Stimulated activated CD4-positive, alpha-beta T cell treated with anti-CD3 and anti-CD28 coated beads, Interleukin-1b, Interleukin-23, amount 100 ng/mL, for 1 hour (primary cell): ENCODE results near the gene LRCH3.
"Not testable (repeated sequence)": the region's sequence is repeated elsewhere in the genome, so short reads cannot be mapped to it uniquely, and the experiment has no call there.

Experiments used
- DNase-seq, 2 donors: peaks; one replicate each; pipeline ENCODE4 v3.0.0-alpha.2; 2020; ENCODE audit warnings: low read depth in 2 of 2

The LRCH3 gene

DNA sequence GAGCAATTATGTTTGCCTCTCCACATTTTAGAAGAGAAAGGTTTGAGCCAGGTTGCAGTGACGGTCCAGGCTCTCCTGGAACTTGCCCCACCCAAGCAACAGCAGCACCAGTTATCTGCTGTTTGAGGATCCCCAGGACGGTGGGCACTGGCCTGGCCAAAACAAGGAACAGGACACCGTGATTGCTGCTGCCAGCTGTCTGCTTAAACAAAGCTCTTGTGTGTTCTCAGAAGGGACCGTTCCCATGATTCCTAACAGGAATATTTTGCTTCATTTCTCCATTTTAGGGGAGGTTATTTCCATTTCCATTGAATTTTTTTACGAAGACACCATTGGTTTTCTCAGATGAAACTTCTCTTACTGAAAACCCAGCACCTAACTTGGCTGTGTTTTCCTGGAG is 92.5 kb downstream of the LRCH3 start:
- no peak for DNase-seq

DNA sequence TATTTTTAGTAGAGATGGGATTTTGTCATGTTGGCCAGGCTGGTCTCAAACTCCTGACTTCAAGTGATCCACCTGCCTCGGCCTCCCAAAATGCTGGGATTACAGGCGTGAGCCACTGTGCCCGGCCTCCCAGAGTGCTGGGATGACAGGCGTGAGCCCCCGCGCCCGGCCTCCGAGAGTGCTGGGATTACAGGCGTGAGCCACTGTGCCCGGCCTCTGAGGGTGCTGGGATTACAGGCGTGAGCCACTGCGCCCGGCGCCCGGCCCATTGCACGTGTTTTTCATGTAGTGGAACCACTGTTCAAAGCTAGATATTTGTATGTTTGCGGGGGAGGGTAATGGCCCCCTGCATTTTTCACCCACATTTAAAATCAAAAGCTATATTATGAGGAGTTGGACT is 93.3 kb downstream of the LRCH3 start:
- DNase-seq: not testable (repeated sequence)

DNA sequence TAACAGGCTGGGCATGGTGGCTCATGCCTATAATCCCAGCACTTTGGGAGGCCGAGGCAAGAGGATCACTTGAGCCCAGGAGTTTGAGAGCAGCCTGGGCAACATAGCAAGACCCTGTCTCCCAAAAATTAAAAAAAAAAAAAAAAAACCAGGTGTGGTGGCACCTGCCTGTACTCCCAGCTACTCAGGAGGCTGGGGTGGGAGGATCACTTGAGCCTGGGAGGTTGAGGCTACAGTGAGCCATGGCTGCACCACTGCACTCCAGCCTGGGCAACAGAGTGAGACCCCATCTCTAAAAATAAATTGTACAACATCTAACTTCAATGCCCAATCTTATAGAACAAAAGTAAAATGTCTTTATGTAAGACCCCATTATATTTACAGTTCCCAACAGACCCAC is 95.0 kb downstream of the LRCH3 start:
- DNase-seq: not testable (repeated sequence)

DNA sequence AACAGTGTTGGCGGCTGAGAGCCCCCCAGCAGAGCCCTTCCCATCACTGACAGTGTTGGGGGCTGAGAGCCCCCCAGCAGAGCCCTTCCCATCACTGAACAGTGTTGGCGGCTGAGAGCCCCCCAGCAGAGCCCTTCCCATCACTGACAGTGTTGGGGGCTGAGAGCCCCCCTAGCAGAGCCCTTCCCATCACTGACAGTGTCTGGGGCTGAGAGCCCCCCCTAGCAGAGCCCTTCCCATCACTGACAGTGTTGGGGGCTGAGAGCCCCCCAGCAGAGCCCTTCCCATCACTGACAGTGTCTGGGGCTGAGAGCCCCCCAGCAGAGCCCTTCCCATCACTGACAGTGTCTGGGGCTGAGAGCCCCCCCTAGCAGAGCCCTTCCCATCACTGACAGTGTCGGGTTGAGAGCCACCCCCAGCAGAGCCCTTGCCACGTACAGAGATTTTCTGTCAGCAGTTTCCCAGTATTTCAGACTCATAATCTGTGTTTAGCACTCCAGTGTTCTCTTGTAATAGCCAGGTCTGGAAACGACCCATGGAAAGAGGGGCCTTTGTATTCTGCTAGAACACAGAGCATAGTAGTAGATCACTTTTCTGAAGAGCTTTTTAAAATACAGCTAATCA is 96.5 kb downstream of the LRCH3 start:
- not testable (repeated sequence) for DNase-seq

DNA sequence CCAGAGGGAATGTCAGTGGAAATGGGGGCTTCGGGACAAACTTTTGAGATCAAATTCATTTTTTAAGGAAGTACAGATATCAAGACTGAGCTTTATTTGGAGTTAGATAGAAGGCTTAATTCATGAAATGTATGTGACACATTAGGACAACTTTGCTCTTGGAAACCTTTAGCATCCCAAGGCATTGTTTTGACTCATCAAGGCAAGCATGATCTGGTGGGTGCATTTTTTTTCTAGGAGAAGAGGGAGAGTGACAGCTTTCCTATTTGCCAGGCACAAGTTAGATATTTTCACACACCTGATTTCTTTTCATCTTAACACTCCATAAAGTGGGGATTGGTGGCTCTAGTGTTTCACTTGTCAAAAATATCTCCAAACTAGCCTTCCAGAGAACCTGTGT is 97.5 kb downstream of the LRCH3 start:
- no peak for DNase-seq

DNA sequence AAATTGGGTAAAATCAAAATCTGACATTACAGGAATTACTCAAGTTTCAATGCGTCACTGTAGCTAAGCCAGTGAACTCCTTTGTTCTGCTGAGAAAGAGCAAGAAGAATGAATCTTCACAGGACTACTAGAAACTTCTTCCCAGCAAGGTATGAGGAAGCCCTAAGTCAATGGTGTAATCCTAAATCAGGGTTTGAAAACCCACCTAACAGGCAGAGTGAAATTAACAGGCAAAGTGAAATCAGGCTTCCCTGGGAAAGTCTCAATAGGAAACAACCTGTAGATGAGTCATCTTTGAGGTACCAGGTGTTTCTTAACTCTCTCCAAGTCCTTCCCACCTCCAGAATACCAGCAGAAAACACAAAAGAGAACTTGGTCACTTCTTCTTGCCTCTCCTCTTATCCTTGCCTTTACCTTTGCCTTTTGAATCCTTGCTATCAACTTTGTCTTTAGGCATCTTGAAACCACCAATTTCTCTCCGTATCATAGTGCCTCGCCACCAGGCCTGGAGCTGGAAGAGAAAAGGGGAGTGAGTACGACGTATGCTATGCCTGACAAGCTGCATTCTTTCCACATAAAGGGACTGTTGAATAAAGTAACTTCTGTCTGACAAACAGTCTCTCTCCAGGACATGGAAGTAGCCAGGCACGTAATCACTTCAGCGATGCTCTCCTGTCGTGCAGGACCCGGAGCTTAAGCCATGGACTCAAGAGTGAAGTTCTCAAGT is 98.3 kb downstream of the LRCH3 start:
- DNase-seq: no peak

DNA sequence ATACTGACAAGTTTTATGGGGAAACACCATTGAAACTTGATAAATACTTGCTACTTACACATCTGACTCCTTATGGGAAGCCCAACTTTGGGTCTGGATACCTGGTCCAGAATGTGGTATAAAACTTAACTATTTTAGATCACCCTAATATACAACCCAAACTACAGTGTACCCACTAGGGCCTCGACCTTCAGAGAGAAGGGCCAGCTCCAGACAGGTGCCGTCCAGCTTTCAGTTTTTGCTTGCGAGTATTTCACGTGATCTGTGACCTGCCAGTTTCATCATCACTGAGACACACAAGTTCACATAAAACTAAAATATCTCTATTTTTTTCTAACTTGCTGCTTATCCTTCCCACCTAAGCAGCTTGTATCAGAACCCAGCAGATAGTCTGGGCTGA is 99.6 kb downstream of the LRCH3 start:
- no peak for DNase-seq

DNA sequence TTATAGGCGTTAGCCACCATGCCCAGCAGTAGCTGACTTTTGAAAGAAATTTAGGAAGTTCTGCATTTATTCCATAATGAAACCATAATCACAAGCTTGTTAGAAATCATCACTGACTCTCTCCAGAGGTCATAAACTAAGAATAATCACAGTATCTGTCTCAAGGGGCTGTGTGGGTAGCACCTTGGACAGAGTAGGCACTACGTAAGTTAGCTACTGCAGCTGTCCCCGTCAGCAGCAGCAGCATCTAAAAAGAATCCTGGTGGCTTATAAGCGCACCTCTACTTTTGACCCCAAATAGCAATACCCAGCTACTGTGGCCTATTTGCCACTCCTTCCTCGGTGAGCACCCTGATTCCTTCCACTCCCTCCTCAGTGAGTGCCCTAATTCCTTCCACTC is 101.1 kb downstream of the LRCH3 start:
- no peak for DNase-seq

DNA sequence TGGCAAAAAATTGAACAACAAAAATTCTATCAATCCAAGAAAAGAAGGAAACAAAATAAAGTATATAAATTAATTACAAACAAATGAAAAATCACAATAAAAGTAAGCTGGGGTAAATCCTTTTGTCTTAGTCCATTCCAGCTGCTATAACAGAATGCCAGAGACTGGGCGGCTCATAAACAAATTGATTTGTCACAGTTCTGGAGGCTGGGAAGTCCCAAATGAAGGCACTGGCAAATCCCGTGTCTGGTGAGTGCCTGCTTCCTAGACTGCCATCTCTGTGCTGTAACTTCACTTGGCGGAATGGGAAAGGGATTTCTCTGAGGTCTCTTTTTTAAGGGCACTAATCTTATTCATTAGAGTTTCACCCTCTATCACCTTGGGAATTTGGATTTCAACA is 105.4 kb downstream of the LRCH3 start:
- no peak for DNase-seq

DNA sequence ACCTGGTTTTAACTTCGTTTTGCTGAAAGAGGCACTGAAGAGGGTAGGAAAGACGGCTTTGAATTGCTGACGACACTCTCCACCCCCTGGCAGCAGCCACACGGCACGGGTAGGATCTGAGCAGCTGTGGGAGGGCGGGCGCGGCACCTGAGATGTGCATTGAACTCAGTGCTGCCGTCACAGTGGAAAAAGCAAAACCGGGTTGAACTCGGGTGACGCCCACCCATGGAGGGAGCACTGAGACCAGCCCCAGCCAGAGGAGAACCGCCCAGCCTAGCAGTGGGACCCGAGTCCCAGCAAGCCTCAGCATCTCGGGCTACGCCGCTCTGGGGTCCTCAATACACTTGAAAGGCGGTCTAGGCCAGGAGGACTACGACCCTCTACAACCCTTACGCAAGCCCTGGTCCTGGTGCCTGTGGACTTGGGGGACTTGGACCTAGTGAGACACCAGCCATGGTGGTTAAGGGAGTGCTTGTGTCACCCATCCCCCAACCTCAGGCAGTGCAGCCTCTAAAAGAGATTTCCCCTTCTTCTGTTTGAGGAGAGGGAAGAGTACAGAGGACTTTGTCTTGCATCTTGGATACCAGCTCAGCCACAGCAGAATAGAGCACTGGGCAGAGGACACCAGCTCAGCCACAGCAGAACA is 108.9 kb downstream of the LRCH3 start:
- DNase-seq: no peak

DNA sequence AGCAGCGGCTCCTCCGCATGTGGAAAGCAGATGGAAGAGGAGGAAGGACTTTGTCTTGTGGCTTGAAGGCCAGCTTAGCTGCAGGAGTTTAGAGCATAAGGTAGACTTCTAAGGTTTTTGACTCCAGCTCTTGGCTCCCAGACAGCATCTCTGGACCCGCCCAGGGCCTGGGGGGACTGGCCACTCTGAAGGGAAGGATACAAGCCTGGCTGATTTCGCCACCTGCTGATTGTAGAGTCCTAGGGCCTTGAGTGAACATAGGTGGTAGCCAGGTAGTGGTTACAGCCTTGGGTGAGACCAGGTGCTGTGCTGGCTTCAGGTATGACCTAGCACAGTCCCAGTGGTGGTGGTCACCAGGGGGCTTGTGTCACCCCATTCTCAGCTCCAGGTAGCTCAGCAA is 110.6 kb downstream of the LRCH3 start:
- no peak for DNase-seq

DNA sequence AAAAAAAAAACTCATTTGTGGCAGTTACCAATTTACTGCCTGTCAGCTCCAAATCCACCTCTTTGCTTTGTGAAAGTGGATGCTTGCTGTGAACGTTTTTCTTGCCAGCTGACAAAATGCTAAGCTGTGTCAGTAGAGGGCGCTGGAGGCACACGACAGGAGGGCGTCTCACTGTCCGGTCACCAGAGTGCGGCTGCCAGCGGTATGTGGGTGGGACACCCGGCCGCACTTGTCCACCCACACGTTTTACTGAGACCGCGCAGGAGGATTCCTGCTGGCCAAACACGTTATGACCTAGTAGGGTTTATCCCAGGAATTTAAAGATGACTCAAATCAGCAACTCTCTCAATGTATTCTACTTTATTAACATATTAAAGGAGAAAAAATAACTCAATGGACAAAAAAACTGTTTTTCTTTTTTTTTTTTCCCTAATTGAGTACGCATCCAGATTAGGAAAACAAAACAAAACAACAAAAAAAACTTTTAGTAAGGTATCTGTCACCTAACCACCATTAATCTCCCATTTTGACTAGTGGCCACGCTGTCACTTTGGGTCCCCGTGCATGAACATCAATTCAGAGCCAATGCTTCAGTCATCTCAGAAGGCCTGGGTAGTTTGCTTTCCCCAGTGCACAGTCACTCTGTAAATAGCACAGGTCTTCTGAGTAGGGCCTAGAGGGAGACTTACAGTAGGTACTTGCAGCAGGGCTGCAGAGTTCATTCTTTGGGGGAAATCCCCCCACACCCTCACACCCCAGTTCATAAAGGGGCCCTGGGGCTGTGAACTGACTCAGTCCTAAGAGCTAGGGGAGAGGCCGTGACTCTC is 115.2 kb downstream of the LRCH3 start:
- DNase-seq: peak; percentile 50 to 58

DNA sequence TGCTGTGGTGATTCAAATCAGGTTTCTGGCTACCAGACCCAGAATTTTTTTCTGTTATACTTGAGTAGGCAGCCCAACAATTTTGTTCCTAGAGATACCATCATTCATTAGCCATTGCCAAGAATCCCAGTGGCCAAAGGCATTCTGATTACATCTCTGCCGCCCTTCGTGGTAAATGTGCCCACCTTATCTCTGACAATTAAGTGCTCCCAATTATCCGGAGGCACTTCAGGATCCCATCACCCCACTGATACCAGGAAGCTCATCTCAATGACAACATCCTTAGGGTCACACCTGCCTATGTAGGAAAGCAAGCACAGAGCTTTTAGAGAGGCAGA is 115.8 kb downstream of the LRCH3 start:
- DNase-seq: no peak

DNA sequence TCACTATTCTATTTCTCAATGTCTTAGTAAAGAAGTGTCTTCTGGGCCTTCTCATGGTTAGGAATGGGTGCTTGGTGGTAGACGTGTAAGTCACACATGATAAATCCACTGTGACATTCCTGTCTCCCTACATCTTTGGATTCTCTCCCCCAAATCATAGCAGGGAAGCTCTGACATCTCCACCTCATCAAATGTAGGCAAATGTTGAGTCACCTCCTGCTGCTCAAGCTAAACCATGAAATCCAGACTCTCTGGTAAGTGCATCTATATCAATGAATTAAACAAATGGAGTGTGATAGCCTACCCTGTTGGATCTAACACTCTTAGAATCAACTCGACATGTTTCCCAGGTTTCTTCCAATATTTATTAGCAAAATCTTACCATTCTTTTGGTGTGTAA is 116.1 kb downstream of the LRCH3 start:
- DNase-seq: no peak

DNA sequence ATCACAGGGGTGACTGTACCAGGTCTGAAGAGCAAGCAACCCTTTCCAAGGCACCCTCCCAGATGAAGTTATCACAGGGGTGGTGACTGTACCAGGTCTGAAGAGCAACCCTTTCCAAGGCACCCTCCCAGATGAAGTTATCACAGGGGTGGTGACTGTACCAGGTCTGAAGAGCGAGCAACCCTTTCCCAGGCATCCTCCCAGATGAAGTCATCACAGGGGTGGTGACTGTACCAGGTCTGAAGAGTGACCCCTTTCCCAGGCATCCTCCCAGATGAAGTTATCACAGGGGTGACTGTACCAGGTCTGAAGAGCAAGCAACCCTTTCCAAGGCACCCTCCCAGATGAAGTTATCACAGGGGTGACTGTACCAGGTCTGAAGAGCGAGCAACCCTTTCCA is 117.5 kb downstream of the LRCH3 start:
- not testable (repeated sequence) for DNase-seq

DNA sequence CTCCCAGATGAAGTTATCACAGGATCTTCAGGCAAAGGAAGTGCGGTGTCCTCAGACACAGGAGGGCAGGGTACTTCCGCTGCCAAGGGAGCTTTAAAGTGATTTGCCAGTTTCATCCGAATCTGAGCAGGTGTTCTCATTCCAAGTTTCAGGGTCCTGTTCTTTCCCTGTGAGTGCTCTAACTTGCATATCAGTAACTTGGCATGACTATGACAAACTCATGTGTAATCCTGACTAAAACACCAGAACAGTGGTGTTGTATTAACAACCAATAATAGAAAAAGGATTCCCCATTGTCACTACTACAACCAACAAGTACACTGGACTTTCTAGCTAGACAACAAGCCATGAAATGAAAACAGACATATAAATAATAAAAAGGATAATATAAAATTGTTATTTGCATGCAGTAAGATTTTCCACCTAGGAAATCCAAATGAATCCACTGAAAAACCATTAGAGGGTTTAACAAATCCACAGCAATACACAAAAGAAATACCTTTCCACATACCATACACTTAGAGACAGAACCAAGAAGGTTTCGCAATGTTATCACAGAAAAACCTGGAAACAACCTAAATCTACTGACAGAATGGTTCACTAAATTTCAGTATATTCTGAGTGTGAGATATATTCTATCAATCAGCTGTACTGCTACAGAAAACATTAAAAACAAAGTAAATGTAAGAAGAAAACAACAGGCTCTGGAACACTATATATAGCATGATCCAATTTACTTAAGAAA is 118.1 kb downstream of the LRCH3 start:
- no peak for DNase-seq

DNA sequence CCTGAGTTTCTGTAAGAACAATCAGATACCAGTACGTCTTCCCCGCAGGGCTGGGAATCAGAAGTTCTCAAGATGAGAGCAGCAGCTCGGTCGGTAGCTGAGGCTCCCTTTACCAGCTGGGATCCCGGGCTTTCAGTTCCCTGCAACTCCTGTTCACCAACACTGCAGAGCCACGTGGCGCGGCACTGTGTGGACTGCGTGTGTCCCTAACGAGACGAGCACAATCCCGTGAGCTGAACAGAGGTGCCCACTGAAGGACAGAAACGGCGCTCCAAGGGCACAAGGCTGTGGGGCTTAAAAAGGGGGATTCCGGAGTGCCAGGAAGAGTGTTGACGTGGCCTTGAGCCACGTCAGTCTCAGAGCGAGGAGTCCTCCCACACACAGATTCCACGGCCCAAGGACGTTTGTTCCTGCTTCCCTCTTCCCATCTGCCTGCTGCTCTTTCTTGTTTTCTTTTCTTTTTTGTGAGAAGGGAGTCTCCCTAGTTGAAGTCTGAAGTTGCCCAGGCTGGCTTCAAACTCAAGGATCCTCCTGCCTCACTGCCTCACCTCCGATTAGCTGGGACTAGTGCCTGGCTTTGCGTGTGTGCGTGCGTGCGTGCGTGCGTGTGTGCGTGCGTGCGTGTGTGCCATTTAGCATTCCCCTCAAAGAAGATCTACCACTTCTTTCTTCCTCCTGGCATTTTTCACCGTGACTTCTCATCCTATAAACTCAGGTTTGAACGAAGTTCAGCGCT is 121.9 kb downstream of the LRCH3 start:
- no peak for DNase-seq

DNA sequence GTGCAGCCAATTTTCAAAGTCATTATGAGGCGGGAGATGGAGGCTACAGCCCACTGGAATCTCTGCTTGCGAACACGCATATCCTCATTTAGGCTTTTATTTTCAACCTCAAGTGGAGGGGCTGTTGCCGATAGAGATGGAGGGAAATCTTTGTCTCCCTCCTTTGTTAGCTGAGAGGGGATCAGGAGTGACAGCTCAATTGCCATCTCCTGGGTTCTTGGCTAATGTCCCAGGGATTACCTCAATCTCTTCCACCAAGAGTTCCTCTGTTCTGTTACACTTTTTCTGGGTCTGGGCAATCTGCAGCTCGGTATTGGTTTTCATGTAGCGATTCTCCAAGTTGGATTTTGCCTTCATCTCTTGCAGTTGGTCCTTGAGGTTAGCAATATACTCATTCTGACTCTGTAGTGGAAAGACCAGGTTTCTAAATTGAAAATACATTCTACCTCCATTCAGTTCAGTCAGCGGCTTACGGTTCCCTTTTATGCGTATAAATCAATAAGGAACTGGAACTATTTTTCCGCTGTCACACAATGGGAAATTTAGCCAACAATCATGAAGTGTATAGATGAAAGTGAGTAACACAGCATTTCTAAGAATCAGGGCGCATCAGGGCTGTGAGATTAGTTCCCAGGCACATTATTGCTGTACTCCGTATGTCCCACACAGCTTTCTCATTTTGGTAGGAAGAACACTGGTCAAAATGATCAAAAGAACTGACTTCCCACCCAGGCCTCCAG is 122.8 kb downstream of the LRCH3 start:
- no peak for DNase-seq

DNA sequence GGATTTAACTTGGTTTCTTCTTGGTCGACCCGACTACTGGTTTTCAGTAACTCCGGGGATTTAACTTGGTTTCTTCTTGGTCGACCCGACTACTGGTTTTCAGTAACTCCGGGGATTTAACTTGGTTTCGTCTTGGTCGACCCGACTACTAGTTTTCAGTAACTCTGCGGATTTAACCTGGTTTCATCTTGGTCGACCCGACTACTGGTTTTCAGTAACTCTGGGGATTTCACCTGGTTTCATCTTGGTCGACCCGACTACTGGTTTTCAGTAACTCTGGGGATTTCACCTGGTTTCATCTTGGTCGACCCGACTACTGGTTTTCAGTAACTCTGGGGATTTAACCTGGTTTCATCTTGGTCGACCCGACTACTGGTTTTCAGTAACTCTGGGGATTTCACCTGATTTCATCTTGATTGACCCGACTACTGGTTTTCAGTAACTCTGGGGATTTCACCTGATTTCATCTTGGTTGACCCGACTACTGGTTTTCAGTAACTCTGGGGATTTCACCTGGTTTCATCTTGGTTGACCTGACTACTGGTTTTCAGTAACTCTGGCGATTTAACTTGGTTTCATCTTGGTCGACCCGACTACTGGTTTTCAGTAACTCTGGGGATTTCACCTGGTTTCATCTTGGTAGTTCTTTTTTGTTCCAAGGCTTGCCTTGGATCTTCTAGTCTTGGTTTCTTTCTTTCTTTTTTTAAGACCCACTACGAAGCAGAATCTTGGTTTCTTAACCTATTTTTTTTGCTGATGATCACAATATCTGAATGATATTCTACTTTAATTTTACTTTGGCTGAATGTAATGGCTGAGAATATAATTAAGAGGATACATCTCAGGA is 130.6 kb downstream of the LRCH3 start:
- DNase-seq: not testable (repeated sequence)
